MCF 10A (cell line): ENCODE measurements around the gene TAS2R31. TPM values are rescaled to one million over a fixed set of nuclear protein-coding genes. Genes with fewer than 3 reads are reported as not detected.

Source experiments
- BruUV-seq: library from RNA; stranded (reverse); fragments of 400-500 nt; replicated peaks from 2 replicates; lab custom pipeline; 2021; lab: Mats Ljungman, UMichigan
- CTCF ChIA-PET: fragments of 300-600 bp; sonication (Branson Sonifier 250); formaldehyde crosslinking; extraction: SDS; loops from one replicate; lab custom pipeline; 2021; ENCODE audit warnings: antibody characterized with exemption, inconsistent platforms; lab: Yijun Ruan, JAX
- POLR2A ChIA-PET: fragments of 300-600, 350-650 bp; sonication (Branson Sonifier 250); formaldehyde crosslinking; extraction: SDS; loops from one replicate; lab custom pipeline; 2020; ENCODE audit warnings: antibody characterized with exemption, inconsistent platforms; lab: Yijun Ruan, JAX
- DNase-seq: peaks from one replicate; pipeline ENCODE4 v3.0.0-alpha.2; 2018; ENCODE audit not compliant: unreplicated experiment
- H3K27ac Mint-ChIP-seq: one replicate; pipeline ENCODE4 v1.8.0; 2022; ENCODE audit warnings: mild to moderate bottlenecking, low read depth, mixed read lengths; ENCODE audit not compliant: unreplicated experiment
- H3K27me3 Mint-ChIP-seq: one replicate; pipeline ENCODE4 v1.8.0; 2022; ENCODE audit warnings: mixed read lengths; ENCODE audit not compliant: insufficient read depth, unreplicated experiment
- H3K36me3 Mint-ChIP-seq: one replicate; pipeline ENCODE4 v1.8.0; 2022; ENCODE audit warnings: mild to moderate bottlenecking, moderate library complexity, mixed read lengths; ENCODE audit not compliant: insufficient read depth, unreplicated experiment
- H3K4me1 Mint-ChIP-seq: one replicate; pipeline ENCODE4 v1.8.0; 2022; ENCODE audit warnings: mixed read lengths; ENCODE audit not compliant: insufficient read depth, unreplicated experiment
- H3K4me3 Mint-ChIP-seq: one replicate; pipeline ENCODE4 v1.8.0; 2022; ENCODE audit warnings: mild to moderate bottlenecking, moderate library complexity, mixed read lengths; ENCODE audit not compliant: unreplicated experiment
- H3K9me3 Mint-ChIP-seq: one replicate; pipeline ENCODE4 v1.8.0; 2022; ENCODE audit warnings: mixed read lengths; ENCODE audit not compliant: unreplicated experiment
- CTCF ChIP-seq: fragments of 200-600 bp; IDR thresholded peaks from one replicate; pipeline ENCODE4 v1.8.0; 2022; ENCODE audit warnings: antibody characterized with exemption, mild to moderate bottlenecking; ENCODE audit not compliant: unreplicated experiment
- intact Hi-C: fragments of 100-400 bp; cut with micrococcal nuclease; formaldehyde crosslinking; loops from 2 replicates; pipeline ENCODE4 v1.14.1; 2022
- total RNA-seq: library from RNA; stranded (reverse); gene quantifications from 2 replicates; pipeline ENCODE4 v1.2.3, GENCODE V29; 2022

Gene TAS2R31
- total RNA-seq, 1 experiment from 2014 or later, result 2.0 TPM

DNA sequence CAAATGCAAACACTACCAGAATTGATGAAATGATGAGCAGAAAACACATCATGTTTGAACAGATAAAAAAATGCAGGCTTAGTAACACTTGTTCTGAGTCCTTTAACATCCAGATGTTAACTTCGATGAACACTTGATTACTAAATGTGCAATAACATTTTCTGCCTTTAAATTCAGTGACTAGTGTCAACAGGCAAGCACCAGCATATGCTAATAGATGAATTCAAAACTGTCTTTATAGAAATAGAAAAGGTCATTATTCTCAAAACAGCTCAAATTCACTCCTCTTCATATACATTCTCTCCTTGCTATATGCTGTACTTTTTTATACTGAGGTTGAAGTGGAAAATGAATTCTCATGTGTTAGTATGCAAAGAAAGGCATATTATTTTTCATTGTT lies 8.7 kb downstream of the TAS2R31 start, which contains the start of gene TAS2R19:
TAS2R19 (minus strand) TSS at position 101 of the 400 bp plus-strand sequence; CDS start at position 52, 49 bp downstream.
- peaks cover 8% of the 10 kb centered on the region for H3K9me3 Mint-ChIP-seq
- intact Hi-C loops, result no loop called here

GRCh38 chr12:11016937-11017336 lies 14.3 kb downstream of the TAS2R31 start:
- Mint-ChIP-seq H3K36me3 (peaks cover 19% of the 10 kb centered on the region), H3K4me1 (no peaks in the 10 kb centered on the region), H3K9me3 (no peaks in the 10 kb centered on the region), H3K4me3 (no peak overlapping the region), H3K27me3 (no peaks in the 10 kb centered on the region), H3K27ac (no peak overlapping the region)
- ChIA-PET POLR2A (no interaction called here), CTCF (no interaction called here)
- no peak for TF ChIP-seq CTCF
- DNase-seq, result no peak
- no TSS peak for BruUV-seq
- intact Hi-C loops, result no loop called here

More for the DNA sequence above, 8.7 kb downstream of the TAS2R31 start, which contains the start of gene TAS2R19:
- Mint-ChIP-seq H3K27ac (no peak within 1 kb of the TSS), H3K36me3 (peaks cover 4% of the 10 kb centered on the region), H3K4me1 (no peaks in the 10 kb centered on the region), H3K4me3 (no peak within 1 kb of the TSS), H3K27me3 (no peaks in the 10 kb centered on the region)
- CTCF ChIA-PET, result interaction anchor here (1.1 kb wide), 1 partner anchor 9 kb away, joined by 3 read pairs; no protein-coding TSS in a partner anchor
- BruUV-seq, result no TSS peak
- DNase-seq, result no peak
- no peak for TF ChIP-seq CTCF
- POLR2A ChIA-PET, result no interaction called here

GRCh38 chr12:11015775-11016430 lies 15.3 kb downstream of the TAS2R31 start:
- CTCF ChIA-PET, result no interaction called here
- no peak for DNase-seq
- intact Hi-C loops, result loop anchor here (1.0 kb wide), 1 partner anchor 54 kb away; no protein-coding TSS in a partner anchor
- no TSS peak for BruUV-seq
- H3K27ac Mint-ChIP-seq, result no peak overlapping the region
- no peak overlapping the region for H3K4me3 Mint-ChIP-seq
- no peaks in the 10 kb centered on the region for H3K4me1 Mint-ChIP-seq
- no peaks in the 10 kb centered on the region for H3K27me3 Mint-ChIP-seq
- POLR2A ChIA-PET, result no interaction called here
- no peaks in the 10 kb centered on the region for H3K9me3 Mint-ChIP-seq
- peaks cover 19% of the 10 kb centered on the region for H3K36me3 Mint-ChIP-seq
- TF ChIP-seq CTCF, result no peak

DNA sequence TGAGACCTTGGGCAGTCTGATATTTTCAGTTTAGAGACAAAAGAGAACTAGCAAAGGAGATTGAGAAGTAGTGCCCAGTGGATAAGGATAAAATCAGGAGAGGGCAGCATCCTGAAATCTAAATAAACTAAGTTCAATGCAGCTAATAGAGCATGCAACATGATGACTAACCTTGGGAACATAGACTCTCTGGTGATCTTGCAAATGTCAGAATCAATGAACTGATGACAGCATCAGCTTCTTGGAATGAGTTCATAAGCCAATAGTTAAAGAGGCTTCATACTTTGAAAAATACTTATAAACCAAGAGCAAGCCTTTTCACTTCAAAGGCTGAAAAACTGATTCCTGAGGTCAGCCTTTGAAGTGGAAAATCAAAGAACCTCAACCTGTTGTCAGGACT lies 17.0 kb downstream of the TAS2R31 start:
- TF ChIP-seq CTCF, result no peak
- Mint-ChIP-seq H3K4me1 (no peaks in the 10 kb centered on the region), H3K36me3 (peaks cover 19% of the 10 kb centered on the region), H3K27ac (no peak overlapping the region), H3K27me3 (no peaks in the 10 kb centered on the region), H3K9me3 (no peaks in the 10 kb centered on the region), H3K4me3 (no peak overlapping the region)
- CTCF ChIA-PET, result no interaction called here
- BruUV-seq, result no TSS peak
- DNase-seq, result no peak
- POLR2A ChIA-PET, result interaction anchor here (0.7 kb wide), 1 partner anchor 111 kb away, joined by 3 read pairs; no protein-coding TSS in a partner anchor
- intact Hi-C loops, result no loop called here
